HG03457 (cell line): ENCODE measurements around the gene RYR2.

ENCODE experiments used
- ATAC-seq: cut with Tn5 transposase; IDR thresholded peaks from one replicate; pipeline ENCODE4 v1.9.1; 2021; ENCODE audit warnings: moderate number of reproducible peaks; ENCODE audit not compliant: unreplicated experiment

RYR2 gene

DNA sequence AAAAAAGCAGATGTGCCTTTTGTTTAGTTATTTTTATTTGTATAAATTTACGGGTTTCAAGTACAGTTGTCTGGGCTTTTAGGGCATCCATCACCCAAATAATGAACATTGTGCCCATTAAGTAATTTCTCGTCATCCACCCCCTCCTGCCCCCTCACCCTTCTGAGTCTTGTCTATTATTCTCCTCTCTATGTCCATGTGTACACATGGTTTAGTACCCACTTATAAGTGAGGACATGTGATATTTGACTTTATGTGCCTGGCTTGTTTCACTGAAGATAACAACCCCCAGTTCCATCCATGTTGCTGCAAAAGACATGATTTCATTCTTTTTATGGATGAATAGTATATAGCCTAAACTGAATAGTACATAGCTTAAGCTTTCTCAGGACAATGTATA, 659.5 kb downstream of the RYR2 start:
- no peak for ATAC-seq

DNA sequence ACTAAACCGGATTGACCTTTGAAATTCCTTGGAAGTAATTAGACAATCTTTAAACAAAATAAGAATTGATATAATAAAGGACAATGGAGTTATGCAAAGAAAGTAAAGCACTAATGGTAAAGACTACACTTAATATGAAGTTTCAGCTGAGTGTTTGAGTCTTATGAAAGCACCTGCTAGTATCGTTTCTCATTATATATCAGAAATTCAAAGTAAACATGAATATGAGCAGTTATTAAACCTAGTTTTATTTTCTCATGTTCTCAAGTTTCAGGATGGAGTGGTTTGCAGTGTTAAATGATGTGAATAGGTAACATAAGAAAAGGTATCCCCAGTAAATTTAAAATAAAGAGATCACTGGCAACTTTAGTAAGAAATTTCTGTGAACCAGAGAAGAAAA, 660.2 kb downstream of the RYR2 start:
- no peak for ATAC-seq

DNA sequence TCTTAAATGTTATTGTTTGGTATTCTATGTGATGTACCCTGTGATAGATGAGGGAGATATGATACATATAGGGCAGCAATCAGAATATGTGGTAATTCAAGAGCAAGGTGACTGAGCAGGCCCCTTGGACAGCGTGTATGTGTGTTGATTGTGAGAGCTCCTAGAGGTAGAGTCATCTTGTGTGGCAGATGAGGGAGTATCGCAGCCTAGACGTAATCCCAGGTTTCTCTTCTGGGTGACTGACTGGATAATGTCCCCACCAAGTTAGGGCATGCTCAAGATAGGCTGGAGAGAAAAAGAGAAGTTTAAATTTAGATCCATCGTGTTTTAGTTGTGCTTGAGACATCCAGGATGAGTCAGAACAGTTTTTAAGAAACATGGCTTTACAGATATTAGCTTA, 663.5 kb downstream of the RYR2 start:
- ATAC-seq = no peak

DNA sequence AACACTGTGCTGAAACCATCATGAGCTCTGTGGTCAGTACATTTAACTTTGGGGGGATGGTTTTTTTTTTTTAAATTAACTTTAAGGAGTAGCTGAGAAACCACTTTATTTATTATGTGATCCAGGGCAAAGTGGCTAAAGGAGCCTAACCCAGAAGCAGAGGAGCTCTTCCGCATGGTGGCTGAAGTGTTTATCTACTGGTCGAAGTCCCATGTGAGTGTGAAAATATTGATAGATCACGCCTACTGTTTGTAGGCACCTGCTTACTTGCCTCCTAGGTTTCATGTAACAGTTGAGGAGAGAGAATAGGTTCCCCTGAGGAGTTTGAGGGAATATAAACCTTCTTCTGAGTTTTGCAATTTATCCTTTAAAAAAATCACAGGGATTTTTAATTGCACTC, 667.4 kb downstream of the RYR2 start:
- no peak for ATAC-seq

DNA sequence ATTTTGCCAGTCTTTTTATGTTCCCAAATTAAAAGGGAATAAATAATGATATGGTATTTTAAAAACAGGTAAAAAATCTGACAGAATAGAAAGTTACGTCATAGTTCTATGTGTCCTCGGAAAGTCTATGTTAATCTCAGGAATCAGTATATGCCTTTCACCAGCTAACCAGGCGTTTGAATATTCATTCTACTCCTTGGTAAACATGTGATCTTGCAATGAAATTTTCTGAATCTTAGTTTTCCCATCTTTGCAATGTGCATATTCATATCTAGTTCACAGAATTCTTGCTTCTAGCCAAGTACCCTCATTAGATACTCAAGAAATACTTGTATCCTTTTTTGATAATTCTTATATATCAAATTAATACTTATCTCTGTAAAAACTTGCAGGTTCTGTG, 669.3 kb downstream of the RYR2 start:
- no peak for ATAC-seq

DNA sequence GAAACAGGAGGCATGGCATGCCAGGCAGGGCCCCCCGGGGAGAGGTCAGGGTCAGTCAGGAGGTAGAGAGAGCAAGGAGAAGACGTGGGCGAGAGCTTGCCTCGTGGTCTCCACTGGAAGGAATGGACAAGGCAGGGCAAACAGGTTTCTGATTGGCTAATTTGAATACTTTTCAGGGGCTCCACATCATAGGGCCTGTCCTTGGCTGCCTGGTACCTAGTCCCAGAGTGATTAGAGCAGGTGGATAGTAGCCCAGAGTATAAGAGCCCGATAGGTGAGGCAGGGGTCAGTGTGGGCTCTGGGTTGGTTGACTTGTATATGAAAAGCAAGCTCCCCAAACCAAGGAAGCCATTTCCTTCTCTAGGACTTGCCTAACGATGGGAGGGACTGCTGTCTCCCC, 670.1 kb downstream of the RYR2 start:
- ATAC-seq = no peak

DNA sequence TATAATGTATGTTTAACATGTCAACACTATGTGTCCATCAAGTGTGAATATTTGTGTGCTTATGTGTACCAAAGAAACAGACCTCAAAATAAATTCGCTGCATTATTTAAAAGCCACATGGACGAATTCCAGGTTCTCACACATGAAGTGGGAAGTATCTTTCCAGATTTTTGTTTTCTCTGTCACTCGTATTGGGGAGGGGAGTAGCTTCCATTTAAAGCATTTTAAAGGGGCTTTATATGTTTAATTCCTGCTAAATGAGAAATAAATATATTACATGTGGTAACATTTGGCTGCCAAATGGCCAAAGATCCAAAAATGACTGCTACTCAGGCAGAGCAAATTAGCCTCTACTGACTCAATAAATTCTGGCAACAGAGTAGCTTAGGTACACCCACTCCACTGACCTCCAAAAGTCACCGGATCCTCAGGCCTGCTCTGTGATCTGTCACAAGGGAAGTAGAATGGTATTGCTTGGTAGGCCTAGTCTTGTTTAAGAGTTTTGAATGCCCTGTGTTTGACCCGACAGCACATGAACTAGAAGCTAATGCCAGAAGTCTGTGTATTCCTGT, 670.7 kb downstream of the RYR2 start:
- no peak for ATAC-seq

DNA sequence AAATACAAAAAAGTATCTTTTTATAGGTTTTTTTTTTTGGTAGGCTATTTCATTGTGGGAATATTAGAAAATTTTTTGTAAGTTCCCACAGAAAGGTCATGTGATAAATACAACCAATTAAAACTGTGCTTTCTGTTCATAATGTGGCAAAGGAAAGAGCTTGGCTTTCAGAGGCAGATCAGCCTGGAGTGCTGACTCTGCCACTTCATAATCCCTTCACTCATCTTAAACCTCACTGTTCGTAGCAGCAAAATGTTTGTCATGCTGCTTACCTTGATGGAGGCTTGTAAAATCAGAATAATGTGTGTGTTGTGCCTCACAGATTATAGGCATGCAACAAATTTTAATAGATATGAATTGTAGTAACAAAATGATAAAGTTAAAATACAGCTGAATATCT, 671.9 kb downstream of the RYR2 start:
- ATAC-seq = no peak

DNA sequence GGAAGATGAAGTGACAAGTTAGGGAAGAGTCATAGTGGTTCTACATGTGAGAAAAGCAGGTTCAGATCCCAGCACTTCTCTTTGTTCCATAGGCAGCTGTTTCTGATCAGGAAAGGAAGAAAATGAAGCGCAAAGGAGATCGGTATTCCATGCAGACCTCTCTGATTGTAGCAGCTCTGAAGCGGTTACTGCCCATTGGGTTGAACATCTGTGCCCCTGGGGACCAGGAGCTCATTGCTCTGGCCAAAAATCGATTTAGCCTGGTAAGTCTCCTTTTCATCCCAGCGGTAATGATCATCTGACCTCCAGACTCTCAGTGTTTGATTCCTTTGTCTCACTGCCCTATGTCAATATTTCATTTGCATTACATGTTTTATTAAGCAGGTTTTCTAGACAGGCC, 675.1 kb downstream of the RYR2 start:
- no peak for ATAC-seq

DNA sequence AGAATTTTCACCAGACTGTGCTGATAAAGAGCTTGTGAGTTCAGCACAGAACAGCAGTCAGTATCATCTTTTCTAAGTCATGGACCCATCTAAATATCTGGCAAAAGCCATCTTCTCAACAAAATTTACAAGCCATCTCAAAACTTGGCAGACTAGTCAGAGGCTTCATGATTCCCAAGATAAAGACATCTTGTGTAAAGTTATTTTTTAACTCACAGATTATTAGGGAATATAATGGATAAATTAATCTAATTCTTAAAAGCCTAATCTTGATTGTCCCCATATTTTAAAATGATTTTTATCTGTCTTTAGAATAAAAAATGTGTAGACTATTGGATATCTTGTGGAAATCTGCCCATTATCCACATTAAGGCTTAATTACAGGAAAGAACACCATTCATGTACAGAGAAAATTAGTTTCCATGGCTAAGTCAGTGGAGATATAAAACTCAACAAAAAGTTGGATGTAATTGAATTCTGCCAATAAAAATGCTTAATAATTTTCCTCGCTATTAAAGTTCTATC, 688.9 kb downstream of the RYR2 start:
- no peak for ATAC-seq

DNA sequence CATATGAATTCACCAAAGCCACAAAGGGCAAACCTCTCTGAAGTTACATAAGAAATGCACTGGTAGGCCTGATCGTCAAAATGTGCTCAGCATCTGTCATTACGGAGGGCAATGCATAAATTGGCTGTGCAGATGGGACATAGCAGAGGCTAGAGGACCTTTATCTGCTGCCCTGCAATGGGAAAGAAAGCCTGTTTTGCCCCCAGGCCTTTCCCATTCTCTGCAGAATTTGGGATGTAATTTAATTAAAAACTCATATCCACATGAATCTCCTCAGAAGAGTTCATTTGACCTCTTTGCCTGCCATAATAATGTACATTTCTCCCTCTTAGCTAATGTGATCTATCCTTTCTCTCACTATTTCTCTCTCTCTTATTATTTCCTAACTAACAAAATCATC, 690.7 kb downstream of the RYR2 start:
- no peak for ATAC-seq

DNA sequence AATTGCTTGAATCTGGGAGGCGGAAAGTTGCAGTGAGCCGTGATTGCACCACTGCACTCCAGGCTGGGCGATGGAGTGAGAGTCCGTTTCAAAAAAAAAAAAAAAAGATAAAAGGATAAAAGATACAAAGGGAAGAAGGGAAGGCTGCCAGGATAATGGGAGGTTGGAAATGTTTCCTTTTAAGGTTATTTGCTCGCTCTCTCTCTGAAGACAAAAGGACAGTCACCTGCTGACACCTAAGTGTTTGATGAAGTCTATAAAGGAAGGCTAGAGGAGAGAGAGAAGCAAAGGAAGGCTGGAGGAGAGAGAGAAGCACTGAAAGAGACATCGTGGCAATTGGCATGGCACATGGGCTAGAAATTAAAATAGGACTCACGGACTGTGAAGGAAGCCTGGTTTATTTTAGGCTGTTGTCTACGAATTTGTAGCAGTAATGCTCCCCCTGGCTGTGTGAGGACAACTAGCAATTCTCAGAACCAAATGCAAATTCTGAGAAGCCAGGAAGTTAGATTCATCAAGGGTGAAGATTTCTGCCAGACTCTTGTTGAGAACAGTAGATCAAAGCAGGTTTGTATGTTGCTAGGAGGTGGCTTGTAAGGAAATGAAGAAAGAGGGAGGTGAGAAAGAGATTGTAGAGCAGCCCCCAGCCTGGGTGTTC, 694.5 kb downstream of the RYR2 start:
- no peak for ATAC-seq

DNA sequence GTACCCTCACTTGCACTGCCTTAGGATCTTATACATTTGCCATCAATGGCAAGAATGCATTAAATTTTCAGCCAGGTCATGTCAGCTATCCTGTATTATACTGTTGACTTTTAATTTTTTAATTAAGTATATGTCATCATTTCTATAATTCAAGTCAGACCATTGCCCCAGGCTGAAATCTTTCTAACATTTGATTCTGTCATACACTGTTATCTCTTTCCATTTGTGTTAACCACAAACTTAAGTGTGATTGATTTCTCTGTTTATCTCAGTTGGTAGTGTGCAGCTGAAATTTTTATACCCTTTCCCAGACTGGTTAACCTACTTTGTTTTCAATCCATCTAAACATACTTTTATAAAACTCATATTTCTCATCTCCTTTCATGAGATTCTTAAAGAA, 695.5 kb downstream of the RYR2 start:
- no peak for ATAC-seq

DNA sequence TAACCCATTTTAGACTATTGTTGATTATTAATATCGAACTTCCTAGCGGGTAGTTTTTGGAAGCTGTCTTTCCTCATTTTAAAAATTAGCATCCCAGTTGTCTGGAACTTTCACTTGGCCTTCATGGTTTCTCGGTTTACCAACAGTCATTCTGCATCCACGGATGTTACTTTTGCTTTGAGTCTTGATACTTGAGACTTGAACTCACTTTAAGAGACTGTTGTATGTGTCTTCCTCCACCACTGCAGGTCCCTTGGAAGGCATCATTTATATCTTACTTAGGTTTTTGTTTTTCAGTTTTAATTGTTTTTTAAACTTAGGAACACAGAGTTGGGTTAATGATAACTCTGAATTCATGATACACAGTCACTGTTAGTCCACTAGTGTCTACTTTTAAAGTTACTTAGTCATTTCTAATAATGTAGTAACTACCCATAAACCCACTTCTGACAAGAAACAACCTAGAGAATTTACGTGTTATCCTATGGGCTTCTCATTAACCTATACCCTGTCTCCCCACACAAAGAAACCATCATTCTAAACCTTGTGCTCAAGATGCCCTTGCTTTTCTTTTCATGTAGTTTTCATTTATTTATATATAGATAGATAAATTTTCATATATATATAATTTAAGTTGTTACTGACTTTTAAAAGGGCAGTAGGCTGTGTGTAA, 696.1 kb downstream of the RYR2 start:
- ATAC-seq = no peak

DNA sequence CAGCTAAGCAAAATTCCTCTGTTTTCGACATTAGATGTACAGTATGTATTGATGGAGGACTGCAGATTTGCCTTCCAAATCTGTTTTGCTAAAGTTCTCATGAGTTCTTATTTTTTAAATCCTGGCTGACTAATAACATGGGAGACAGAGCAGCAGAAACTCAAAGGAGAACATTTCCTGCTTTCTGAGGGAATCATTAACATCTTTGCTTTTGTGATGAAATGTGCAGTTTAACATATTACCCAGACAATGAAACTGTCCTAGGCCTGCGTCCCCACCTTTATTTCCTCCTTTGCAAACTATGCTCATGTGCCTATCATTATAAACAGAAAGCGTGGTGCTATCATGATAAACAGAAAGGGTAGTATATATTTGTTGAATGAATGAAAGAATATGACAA, 698.9 kb downstream of the RYR2 start:
- ATAC-seq = no peak

DNA sequence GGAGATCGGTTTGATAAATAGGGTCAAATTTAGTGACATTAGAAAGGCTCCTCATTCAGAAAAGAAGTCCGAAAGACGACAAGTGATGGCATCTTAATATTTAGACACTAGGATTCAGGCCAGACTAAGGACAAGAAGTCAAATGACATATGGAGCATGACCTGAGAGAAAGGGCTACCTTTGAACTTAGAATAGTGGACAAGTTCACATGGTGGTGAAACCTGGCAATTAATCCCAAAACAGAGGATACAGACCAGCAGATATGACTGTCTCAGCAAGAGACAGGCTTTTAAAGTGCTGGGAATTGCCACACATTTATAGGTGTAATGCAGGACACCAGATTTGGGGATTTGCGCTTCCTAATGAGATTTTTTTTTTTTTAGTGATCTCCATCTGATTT, 703.6 kb downstream of the RYR2 start:
- ATAC-seq = no peak

DNA sequence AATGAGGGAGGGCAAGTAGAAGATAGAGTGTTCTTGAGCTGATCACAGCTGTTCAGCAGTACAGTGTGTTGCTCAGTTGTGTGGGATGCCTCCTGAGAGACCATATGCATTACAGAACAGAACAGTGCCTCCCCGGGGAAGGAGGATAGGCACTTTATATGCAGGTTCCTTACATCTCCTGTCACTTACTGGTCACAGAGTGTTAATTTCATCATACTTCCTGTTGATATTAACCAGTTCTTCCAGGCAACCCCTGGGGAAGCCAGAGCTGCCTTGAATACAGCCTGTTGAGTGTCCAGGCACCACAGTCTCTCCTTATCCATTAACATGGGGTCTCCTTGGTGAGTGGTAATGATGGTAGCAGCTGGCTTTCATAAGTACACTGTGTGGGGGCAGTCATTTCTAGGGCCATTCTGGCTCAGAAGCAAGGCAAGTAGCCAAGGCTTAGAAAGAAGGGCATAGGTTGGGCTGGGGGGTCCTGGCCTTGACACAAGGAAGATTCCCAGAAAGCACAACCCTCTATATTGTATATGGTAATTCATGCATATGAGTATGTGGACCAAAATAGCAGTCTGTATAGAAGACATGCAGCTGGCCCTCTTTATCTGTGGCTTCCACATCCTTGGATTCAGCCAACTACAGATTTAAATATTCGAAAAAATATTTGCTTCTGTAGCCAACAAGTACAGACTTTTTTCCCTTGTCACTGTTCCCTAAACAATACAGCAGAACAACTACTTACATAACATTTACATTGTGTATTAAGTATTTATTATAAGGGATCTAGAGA, 706.4 kb downstream of the RYR2 start:
- ATAC-seq = no peak

DNA sequence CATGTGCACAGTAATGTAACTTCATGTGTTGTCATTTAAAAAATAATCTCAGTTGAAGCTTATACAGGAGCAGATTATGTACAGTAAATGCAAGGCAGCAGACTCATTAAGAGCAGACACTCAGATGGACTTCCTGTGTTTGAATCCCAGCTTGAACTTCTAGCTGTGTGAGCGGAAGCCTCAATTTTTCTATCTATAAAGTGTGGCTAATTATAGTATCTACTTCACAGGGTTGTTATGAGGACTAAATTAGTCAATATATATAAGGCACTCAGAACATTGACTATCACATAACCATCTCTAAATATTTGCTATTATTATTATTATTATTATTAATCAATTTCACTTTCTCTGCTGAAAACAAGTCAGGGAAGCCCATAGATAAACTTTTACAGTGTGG, 707.1 kb downstream of the RYR2 start:
- no peak for ATAC-seq

DNA sequence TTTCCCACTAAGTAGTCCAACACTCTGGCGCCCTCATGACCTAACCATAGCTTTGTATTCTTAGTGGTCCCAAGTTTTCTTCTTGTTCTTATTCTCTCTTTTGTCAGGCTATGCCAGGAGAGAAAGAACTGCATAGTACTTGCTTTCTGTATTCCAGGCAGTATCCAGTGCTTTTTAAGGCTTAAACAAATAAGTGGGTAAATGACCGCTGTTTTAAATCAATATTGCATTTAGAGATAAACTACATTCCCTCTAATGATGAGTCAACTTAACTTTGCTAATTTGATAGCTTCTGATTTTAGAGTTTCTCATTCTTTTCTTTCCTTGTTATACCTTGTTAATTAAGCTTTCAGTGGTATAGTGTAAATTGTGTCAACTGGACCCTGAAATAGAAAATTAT, 709.1 kb downstream of the RYR2 start:
- no peak for ATAC-seq

DNA sequence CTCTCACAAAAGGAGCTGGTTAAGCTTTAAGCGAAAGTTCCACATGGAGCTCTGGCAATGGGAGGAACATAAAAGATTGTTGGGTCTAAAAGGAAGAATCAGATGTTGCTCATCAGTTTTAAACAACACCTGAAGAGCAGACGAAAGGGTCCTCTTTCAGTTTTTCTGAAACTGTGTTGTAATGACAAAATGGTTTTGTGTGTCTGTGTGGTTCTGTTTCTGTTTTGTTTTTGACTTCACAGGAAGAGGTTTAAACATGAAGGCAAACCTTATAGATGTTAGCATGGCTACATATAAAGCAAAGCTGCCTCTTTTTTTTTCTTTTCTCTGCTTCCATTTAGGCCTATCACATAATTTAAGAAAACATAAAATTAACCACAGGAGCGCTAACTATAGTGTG, 712.6 kb downstream of the RYR2 start:
- no peak for ATAC-seq

DNA sequence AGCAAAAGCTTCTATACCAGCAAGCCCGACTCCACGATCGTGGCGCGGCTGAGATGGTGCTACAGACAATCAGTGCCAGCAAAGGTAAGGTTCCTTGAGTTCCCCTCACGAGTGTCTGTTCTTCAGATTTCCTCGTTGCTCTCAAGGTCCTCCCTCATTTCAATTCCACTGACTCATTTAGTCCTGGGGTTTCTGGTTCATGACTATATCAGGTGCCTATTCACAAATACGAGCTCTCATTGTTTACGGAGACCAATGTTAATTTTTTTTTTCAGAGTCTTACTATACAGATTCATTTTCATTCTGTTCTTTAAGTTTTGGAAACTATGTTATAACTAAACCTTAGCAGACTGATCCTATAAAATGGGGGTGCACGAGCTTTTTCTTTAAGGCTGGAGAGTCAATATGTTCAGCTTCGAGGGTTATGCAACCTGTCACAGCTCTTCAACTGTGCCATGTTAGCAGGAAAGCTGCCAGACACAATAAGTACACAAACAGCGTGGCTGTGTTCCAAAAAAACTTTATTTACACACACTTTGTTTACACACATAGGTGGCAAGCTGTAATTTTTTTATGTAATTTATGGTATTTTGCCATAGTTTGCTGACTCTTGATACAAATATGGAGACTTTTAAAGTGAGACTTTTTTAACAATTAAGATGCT, 714.5 kb downstream of the RYR2 start:
- no peak for ATAC-seq
